HG03442 (cell line): ENCODE results near the gene CST9L.
A peak's percentile ranks its signal among the peaks of the same experiment; 100 is the strongest.

ENCODE experiments used
- ATAC-seq: cut with Tn5 transposase; IDR thresholded peaks from one replicate; pipeline ENCODE4 v1.9.1; 2021; ENCODE audit warnings: mild to moderate bottlenecking, moderate library complexity; ENCODE audit not compliant: unreplicated experiment

The CST9L gene

GRCh38 chr20:23568320-23568970, at the start of gene CST9L:
Gene CST9L, minus strand, starts transcription at chr20:23568484. Its CDS starts 34 bp downstream, at chr20:23568450.
- ATAC-seq = no peak

GRCh38 chr20:23614163-23614562, 45.9 kb upstream of the CST9L start:
- no peak for ATAC-seq

- ATAC-seq = no peak
These were observed 45.4 kb upstream of the CST9L start for GRCh38 chr20:23613676-23614075.

- ATAC-seq = no peak
These were observed 44.1 kb upstream of the CST9L start for GRCh38 chr20:23612396-23612795.

- ATAC-seq = no peak
These were observed 41.3 kb upstream of the CST9L start for GRCh38 chr20:23609486-23610109.

- no peak for ATAC-seq
These were observed 40.1 kb upstream of the CST9L start for GRCh38 chr20:23608251-23608846.

- no peak for ATAC-seq
These were observed 39.4 kb upstream of the CST9L start for GRCh38 chr20:23607497-23608245.

- peak; percentile 90 for ATAC-seq
These were observed 38.4 kb upstream of the CST9L start for GRCh38 chr20:23606652-23607049.

GRCh38 chr20:23605867-23606651, 37.8 kb upstream of the CST9L start, which contains the start of gene CST9:
Gene CST9, minus strand, starts transcription at chr20:23605917. Its CDS starts 53 bp downstream, at chr20:23605864.
- ATAC-seq = no peak

GRCh38 chr20:23604306-23604705, 36.0 kb upstream of the CST9L start:
- no peak for ATAC-seq

- no peak for ATAC-seq
These were observed 35.0 kb upstream of the CST9L start for GRCh38 chr20:23603321-23603720.

GRCh38 chr20:23602699-23603098, 34.4 kb upstream of the CST9L start:
- ATAC-seq = no peak

- no peak for ATAC-seq
These were observed 34.0 kb upstream of the CST9L start for GRCh38 chr20:23602241-23602640.

GRCh38 chr20:23601715-23602114, 33.4 kb upstream of the CST9L start:
- no peak for ATAC-seq

GRCh38 chr20:23598481-23598880, 30.2 kb upstream of the CST9L start:
- ATAC-seq = no peak

GRCh38 chr20:23596579-23597250, 28.4 kb upstream of the CST9L start:
- no peak for ATAC-seq

GRCh38 chr20:23595941-23596340, 27.7 kb upstream of the CST9L start:
- ATAC-seq = no peak

GRCh38 chr20:23588434-23589403, 20.4 kb upstream of the CST9L start:
- ATAC-seq = no peak

GRCh38 chr20:23587631-23588030, 19.3 kb upstream of the CST9L start:
- ATAC-seq = no peak
